ENCODE results near the gene SMIM30.
A peak's percentile ranks its signal among the peaks of the same experiment; 100 is the strongest.

SMIM30 gene

GRCh38 chr7:113120647-113121046 lies 2.3 kb upstream of the SMIM30 start:
- DNase-seq (ENCODE audit: low read depth): peak; percentile 86
- no peak overlapping the region for H3K4me3 ChIP-seq (ENCODE audit: low read depth, low read length)
- TF ChIP-seq POLR2A (IDR thresholded peaks at IDR 0.05; ENCODE audit: extremely low read depth, insufficient read length): no peak
- no peak for TF ChIP-seq MAX (IDR thresholded peaks at IDR 0.05; ENCODE audit: low read depth, low read length)
- TF ChIP-seq MYC (IDR thresholded peaks at IDR 0.05; ENCODE audit: low read depth, low read length): no peak
- TF ChIP-seq CTCF (IDR thresholded peaks at IDR 0.05; ENCODE audit: low read depth, low read length): no peak

- H3K4me3 ChIP-seq (ENCODE audit: low read depth, low read length): no peak overlapping the region
- no peak for DNase-seq (ENCODE audit: low read depth)
- TF ChIP-seq MYC (IDR thresholded peaks at IDR 0.05; ENCODE audit: low read depth, low read length) (no peak), CTCF (IDR thresholded peaks at IDR 0.05; ENCODE audit: low read depth, low read length) (no peak), MAX (IDR thresholded peaks at IDR 0.05; ENCODE audit: low read depth, low read length) (no peak), POLR2A (IDR thresholded peaks at IDR 0.05; ENCODE audit: extremely low read depth, insufficient read length) (no peak)
Observed at GRCh38 chr7:113119429-113119828, 1.1 kb upstream of the SMIM30 start.

GRCh38 chr7:113117374-113117774 lies 980 bp downstream of the SMIM30 start:
- peak overlapping the region; percentile 89 for H3K4me3 ChIP-seq (ENCODE audit: low read depth, low read length)
- DNase-seq (ENCODE audit: low read depth): peak; percentile 81

- TF ChIP-seq CTCF (IDR thresholded peaks at IDR 0.05; ENCODE audit: low read depth, low read length): no peak
- H3K4me3 ChIP-seq (ENCODE audit: low read depth, low read length): no peak overlapping the region
- DNase-seq (ENCODE audit: low read depth): peak; percentile 39
Observed at GRCh38 chr7:113113912-113114311, 4.4 kb downstream of the SMIM30 start.

- no peak for DNase-seq (ENCODE audit: low read depth)
- no peak for TF ChIP-seq CTCF (IDR thresholded peaks at IDR 0.05; ENCODE audit: low read depth, low read length)
- TF ChIP-seq MYC (IDR thresholded peaks at IDR 0.05; ENCODE audit: low read depth, low read length): no peak
- TF ChIP-seq POLR2A (IDR thresholded peaks at IDR 0.05; ENCODE audit: extremely low read depth, insufficient read length): no peak
- TF ChIP-seq MAX (IDR thresholded peaks at IDR 0.05; ENCODE audit: low read depth, low read length): no peak
Observed at GRCh38 chr7:113109718-113110117, 8.6 kb downstream of the SMIM30 start.

GRCh38 chr7:113100121-113100603 lies 18.2 kb downstream of the SMIM30 start:
- DNase-seq (ENCODE audit: low read depth): no peak
- no peak for TF ChIP-seq CTCF (IDR thresholded peaks at IDR 0.05; ENCODE audit: low read depth, low read length)
- no peak for TF ChIP-seq MYC (IDR thresholded peaks at IDR 0.05; ENCODE audit: low read depth, low read length)
- TF ChIP-seq MAX (IDR thresholded peaks at IDR 0.05; ENCODE audit: low read depth, low read length): no peak
- TF ChIP-seq POLR2A (IDR thresholded peaks at IDR 0.05; ENCODE audit: extremely low read depth, insufficient read length): no peak
- H3K4me3 ChIP-seq (ENCODE audit: low read depth, low read length): no peak overlapping the region

More at GRCh38 chr7:113109718-113110117, 8.6 kb downstream of the SMIM30 start:
- H3K4me3 ChIP-seq (ENCODE audit: low read depth, low read length): no peak overlapping the region
